DMS53 treated with DMSO at 0.1 percent for 48 hours (cell line): Measurements from ENCODE around the gene PACRGL.

Experiments used
- DNase-seq: peaks from one replicate; lab custom pipeline; 2025; ENCODE audit not compliant: unreplicated experiment; lab: John Stamatoyannopoulos, UW

The PACRGL gene

DNA sequence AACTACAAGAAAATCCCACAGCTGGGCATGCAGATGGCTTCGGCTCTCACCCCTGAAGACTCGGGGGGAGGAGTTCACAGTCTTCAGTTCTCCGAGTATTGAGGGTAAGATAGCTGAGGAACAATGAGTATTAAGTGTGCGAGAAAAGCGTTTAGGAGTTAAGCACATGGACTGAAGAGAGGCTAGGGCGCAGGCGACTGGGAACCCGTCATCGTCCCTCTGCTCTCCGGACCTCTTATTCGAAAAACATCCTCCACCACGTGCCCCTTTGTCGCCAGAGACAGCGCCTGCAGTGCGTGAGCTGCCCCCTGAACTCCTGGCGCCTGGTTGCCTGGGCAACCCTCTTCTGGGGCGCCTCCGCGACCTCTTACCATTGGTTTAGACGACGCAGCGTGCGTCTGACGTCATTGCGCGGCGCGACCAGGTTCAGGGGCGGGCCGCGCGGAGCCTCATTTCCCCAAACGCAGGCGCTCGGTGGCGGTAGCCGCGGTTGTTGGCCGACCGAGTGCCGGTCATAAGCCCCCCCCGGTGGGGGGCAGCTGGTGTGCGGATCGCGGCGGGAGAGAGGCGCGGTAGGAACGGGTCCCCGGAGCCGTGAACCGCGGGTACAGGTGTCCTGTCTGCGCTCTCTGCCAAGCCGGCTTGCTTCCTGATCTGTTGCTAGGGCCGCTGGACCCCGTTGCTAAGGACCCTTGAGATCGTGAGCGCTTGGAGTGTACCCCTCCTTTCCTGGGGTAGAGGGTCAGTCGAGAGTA lies at the start of gene PACRGL:
Gene PACRGL (plus strand): TSS at position 452 of the 755 bp plus-strand sequence. CDS start 4,024 bp downstream, outside the sequence.
- DNase-seq = peak; percentile 92

DNA sequence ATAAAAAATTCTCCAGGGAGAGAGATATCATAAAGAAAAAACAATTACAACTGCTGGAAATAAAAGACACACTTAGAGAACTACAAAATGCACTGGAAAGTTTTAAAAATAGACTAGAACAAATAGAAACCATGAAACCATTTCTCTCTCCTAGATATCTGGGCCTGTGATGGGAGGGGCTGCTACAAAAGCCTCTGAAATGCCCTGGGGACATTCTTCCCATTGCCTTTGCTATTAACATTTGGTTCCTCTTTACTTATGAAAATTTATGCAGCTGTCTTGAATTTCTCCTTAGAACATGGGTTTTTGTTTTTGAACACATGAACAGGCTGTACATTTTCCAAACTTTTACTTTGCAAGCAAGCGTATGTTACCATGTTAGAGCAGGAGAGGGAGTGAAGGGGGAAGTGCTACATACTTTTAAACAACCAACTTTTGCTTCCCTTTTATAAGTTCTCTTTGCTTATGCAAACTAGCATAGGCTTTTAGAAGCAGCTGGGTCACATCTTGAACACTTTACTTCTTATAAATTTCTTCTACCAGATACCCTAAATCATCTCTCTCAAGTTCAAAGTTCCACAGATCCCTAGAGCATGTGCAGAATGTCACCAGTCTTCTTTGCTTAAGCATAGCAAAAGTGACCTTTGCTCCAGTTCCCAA lies 47.9 kb upstream of the PACRGL start:
- no peak for DNase-seq

DNA sequence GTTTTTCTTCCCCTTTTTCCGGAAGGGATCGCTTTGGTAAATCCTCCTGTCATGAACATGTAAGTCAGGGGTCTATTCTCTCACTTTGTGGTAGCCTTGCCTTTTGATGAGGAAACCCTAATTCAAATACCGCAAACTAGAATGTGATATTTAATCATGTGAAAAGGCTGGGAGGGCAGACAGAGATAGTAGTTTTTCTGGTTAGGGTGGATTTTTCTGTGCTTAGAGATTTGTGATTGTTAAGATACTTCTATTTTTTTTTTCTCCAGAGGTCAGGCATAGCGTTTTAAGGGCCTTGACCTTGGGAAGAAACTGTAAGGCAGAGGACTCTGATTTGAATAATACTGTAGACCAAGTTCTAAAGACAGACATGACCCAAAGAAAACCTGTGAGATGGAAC lies 41.8 kb upstream of the PACRGL start:
- DNase-seq = no peak

DNA sequence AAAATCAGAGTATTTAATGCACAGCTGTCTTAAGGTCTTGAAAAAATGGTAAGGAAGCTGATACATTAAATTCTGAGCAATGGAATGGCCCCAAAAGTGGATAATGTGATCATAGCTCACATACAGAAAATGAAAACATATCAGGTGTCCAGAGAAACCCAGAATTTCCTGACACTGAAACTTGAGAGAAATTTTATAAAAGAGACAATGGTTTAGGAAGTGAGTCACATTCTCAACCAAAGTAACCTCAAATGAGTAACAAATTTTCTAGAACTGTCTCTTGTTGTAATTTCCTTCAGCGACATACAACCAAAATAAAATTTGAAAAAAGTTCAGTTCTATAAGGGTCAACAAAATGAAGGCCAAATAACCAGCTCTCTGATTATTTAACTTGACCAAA lies 37.4 kb upstream of the PACRGL start:
- no peak for DNase-seq

DNA sequence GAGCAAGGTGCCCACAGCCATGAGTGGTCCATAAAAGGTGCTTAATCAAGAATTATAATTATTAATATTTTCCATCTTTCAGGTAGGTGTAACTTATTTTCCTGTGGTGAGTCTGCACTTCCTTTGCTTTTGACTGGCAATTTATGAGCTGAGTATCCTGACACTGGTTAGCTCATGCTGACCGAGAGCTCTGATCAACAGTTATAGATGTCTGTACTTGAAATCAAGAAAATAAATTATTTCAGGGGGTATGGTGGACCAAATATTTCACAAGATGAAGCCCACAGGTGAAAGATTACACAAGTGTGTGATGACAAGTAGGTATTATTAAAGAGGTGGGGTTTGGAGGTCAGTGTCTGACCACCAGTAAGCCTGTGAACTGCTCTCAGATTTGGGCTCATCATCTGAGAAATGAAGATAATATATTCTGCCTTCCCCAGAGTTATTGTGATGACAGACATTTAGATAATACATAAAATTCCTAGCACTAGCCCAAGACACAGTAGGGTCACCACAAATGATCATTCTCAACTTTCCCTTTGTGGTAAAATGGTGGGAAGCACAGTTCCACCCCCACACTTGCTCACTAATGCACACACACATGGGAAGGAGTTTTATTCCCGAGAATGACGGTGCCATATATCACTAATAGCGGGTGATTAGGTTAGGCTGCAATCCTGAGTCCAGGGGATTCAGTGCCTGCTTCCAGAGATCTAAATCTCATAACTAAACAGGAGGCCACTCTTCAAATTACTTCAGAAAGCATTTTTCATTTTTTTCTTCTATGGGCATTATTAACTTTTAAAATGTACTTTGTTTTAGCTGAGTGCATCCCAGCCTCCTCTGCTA lies 34.0 kb upstream of the PACRGL start:
- no peak for DNase-seq

DNA sequence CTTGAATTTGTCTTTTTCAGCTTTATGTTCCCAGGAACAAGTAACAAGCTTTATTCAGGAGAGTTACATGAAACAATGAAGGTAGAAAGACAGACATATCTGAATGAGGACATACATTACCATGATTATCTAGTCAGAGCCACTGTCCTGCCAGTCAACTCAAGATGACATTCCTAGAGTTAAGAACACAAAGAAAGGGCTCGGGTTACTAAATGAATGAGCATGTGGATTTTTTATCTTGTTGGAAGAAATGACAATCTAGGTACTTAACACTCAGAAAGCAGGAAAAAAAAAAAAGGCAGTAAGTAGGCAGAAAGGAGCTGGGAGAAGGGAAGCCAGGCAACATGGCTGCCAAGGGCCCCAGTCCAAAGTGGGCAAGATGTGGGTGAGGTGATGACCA lies 28.0 kb upstream of the PACRGL start:
- DNase-seq = no peak

DNA sequence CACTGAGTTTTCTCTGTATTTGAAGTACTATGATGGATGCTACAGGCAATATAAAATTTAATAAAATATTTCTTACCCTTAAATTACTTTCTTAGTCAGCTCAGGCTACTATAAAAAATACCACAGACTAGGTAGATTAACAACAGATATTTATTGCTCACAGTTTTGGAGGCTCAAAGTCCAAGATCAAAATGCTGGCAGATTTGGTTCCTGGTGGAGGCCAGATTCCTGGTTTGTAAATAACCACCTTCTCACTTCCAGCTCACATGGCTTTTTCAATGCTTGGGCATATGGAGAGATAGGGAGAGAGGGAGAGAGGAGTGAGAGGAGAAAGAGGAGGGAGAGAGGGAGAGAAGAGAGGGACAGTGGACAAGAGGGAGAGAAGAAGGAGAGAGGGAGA lies 24.5 kb upstream of the PACRGL start:
- DNase-seq = no peak

DNA sequence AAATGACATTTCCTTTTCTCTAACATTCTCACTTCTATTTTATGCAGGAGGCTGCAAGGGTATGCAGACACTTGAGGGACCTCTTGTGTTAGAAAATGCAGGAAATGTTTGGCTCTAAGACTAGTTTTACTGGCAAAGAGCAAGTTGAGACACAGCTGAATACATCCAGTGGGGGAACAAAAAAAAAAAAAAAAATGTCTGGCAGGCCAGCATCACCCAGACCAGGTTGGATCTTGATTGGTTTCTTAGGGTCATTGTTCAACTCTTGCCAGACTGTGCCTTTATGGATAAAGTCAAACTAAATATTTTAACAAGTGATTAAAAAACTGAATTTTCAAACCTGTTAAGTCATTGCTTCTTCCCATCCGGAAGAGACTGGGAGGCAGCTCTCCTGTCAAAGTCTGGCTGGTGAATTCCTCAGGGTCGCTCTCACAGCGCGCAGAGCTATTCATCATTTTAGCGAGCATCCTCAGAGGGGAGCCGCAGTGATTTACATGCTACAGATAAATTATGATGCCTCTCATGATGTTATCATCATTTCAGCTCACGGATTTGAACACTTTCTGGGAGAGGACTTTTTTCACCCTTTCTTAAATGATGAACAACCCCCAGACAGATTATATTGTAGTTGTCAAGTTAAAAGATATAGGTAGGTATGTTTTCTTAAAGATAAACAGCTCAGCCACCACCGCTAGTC lies 23.6 kb upstream of the PACRGL start:
- no peak for DNase-seq

DNA sequence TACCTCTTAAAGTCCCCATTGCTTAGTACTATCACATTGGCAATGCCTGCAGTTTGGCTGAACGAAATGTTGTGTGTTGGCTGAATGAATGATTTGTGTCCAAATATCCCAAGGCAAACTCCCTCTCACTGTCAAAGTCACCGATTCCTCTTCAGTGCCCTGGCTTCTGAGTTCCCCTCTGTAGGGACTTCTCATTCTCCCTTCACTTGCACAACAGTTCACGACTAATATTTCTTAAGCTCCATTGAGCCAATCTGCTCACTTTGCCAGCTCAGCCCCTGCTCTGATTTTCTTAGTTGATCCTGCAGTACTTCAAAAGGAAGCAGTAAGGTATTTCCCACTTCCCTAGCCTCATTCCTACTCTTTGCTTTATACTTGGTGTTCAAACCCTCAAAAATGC lies 21.9 kb upstream of the PACRGL start:
- DNase-seq = no peak

DNA sequence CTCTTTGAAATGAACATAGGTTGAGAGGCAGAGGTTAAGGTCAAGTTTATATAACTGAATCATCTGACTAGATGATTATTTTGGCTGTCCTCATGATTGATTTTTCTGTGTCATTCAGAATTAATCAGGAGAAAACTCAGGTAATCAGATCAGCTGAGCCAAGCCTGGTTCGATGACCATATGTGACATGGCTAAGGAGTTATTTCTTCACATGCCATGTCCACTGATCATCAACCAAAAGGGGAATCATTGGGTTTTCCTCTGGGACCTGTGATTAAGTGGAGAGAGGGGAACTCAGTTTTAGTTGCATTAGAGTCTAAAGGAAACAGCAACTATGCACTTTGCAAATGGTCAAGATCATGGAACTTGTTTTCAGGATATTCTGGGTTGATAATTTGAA lies 20.3 kb upstream of the PACRGL start:
- DNase-seq = no peak

DNA sequence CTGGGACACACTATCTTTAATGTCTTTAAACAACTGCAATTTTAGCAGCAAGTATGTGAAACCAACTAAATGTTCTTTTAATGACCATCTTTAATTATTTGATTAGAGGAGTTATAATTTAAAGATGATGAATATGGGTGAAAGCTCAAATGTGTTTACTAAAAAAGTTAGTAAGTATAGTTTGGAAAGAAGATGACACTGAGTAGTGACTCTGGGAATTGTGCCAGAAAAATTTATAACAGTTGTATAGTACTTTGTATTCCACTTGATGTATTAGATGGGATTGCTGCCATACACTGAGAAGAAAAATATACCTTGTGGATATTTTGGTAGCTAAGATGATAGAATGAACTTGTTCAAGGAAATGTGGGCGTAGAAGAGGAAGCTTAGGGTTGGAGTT lies 19.5 kb upstream of the PACRGL start:
- no peak for DNase-seq

DNA sequence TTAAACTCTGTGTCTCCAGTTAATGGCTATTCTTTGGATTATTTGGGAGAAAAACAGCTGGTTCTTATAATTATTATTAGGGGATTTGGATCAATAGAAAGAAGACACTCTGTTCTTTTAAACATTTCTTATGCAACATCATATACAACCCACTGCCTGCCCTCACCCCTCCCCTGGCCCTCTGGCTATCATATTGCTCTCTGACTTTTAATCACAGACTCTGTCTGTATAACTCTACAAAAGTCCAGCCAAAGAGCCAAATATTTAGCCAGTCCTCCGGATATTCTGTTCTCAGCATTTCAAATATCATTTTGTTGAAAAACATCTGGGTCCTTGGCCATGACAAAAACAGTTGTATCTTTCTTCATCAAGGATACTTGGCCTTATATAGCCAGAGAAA lies 19.0 kb upstream of the PACRGL start:
- no peak for DNase-seq

DNA sequence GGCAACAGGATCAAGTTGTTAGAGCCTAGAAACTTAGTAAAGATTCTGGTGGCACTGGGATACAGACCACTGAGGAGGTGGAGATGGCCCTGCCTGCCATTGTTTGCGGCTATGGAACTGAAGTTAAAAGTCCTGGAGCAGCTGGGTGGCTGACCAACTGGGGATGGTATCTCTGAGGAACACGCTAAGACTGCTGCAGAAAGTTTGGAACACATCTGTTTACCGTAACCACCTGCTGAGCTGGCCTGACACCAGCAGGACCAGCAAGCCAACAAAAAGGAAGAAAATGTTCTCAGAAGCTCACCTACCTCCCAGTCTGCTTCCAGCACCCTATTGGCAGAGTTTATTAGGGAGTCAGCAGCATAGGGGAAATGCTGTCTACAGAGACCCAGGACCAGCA lies 17.4 kb upstream of the PACRGL start:
- DNase-seq = no peak

DNA sequence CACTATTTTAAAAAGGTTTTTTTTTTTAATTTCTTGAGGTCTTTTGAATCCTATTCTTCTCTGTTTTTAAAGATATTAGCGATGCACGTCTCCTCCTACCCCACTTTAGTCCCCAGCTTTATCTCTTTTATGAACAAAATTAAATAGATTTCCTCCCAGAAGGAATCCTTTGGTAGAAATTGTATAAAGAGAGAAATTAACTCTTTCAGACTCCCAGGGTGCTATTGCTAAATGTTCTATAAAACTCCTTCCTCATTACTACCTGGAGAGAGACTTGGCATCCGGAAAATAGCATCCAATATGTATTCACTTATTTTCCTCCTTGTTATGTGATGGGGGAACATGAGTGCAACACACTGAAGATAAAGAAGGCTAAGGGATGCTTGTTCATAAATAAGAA lies 16.5 kb upstream of the PACRGL start:
- DNase-seq = no peak

DNA sequence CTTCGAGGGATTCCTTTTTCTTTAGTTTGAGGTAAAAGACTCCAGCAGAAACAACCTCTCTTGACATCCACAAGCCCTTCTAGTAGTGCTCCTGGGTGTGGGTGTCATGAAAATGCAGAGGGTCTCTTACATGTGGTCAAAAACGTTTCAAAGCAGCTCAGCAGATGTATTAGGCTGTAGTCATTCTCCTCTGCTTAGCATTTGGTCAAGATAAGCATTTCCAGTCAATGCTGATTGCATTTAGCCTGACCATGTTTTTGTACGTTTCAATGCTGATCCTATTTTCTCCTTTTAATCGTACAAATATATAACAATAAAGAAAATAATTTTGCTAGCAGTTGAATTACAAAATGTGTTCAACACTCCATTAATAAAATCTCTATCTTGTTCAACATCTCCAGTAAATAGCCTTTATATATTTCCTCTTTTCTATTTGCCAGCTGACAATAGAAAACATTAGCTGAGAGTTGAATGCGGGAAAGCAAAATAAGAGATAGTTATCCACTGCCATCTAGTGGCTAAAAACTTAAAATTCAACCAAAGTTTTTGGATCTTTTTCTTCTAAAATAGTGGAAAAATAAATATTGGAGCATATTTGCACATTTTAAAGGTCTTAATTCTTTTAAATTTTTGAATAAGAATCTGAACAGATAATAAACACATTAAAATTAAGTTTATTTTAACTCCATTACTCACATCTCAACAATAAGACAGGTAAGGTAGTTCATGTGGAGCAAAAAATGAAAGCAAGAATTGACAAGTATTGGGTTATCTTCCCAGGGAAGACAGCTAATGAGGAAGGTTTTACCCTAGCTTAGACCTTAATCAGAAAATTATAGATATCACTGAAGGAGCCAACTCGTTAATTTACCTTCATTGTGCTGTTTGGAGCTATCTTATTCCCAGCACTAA lies 15.2 kb upstream of the PACRGL start:
- peak; percentile 47 for DNase-seq

DNA sequence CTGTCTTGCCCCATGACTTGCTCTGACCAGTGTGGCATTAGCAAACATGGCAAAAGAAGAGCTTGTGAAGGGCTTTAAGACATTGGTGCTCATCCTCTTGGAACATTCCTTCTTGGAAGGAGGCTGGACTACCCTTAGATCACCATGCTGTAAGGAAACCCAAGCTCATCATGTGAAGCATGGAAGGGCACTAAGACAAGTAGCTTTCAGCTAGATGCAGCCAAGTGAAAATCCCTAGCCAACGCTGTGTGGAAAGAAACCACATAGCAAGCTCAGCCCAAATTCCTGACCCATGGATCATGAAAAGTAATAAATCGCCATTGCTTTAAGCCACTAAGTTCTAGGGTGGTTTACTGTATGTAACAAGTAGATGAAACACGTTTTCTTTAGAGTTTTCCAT lies 12.4 kb upstream of the PACRGL start:
- no peak for DNase-seq

DNA sequence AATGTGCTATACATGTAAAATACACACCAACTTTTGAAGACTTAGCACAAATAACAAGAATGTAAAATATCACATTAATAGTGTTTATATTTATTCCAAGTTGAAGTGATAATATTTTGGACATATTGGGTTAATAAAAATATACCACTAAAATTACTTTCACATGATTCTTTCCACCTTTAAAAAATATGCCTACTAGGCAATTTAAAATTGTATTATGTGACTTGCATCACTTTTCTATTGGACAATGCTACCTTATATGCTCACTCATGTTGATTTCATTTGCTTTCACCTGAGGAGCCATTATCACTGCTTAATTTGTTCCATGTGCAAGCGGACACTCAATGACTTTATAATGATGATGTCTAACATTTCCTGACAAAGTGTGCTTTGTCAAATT lies 3.4 kb upstream of the PACRGL start:
- no peak for DNase-seq

DNA sequence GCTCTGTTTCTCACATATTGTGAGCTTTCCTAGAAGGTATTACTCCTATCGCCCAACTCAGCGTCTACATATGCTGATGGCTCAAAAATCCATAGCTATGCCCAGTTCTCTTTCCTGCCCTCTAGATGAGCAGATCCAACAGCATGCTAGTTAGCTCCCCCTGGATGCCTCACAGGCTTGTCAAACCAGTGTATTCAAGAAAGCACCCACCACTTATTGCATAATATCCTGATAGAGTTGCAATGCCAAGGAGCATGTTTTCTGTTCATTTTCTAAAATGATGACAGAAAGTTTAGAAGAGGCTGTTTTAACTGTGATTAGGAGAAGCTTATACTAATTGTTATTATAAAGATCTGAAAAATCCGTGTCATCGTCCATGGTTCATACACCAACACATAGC lies 1.9 kb upstream of the PACRGL start:
- DNase-seq = no peak

DNA sequence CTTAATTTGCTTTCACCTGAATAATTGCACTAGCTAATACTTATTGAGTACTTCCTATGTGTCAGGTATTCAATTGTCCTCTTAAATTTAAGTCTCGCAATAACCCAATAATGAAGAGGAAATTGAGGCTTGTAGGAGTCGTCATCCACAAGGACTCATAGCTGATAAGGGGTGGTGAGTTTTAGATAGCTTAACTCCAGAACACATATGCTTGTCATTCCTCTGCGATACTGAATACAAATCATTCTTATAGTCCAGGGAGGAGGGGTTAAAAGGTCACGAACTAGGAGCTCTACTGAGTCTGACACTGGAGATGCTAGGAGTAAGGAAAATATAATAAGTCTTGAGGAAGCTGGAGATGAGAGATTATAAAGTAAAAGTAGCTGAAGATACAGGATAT lies 1.4 kb upstream of the PACRGL start:
- no peak for DNase-seq

DNA sequence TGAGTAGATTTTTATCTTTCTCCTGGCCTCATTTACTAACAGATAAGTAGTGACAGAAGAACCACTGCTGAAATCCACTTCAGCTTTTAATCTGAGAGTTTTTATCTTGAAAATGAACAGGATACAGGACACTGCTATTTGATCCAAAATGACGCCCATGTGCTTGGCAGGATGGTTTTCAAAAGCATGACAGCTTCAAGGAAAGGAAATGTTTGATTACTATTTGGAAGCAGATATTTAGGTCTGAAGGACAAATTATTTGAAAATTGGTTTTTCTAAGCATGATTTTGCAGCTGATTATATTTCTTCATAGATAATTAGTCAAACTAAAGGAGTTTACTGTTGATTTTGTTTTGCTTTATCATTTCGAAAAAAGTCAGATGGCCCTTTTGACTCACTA lies 11.1 kb downstream of the PACRGL start:
- DNase-seq = no peak
